Jurkat, Clone E6-1 (cell line): ENCODE results near the gene NDUFS8.

Experiments
- DNase-seq: peaks from one replicate; pipeline ENCODE4 v3.0.0-alpha.2; 2011; ENCODE audit warnings: low read depth, low spot score
- H3K4me3 ChIP-seq: 2 replicates; pipeline ENCODE4 v1.5.1; 2011; ENCODE audit warnings: mild to moderate bottlenecking, low read length, control low read depth, moderate library complexity

The NDUFS8 gene

DNA sequence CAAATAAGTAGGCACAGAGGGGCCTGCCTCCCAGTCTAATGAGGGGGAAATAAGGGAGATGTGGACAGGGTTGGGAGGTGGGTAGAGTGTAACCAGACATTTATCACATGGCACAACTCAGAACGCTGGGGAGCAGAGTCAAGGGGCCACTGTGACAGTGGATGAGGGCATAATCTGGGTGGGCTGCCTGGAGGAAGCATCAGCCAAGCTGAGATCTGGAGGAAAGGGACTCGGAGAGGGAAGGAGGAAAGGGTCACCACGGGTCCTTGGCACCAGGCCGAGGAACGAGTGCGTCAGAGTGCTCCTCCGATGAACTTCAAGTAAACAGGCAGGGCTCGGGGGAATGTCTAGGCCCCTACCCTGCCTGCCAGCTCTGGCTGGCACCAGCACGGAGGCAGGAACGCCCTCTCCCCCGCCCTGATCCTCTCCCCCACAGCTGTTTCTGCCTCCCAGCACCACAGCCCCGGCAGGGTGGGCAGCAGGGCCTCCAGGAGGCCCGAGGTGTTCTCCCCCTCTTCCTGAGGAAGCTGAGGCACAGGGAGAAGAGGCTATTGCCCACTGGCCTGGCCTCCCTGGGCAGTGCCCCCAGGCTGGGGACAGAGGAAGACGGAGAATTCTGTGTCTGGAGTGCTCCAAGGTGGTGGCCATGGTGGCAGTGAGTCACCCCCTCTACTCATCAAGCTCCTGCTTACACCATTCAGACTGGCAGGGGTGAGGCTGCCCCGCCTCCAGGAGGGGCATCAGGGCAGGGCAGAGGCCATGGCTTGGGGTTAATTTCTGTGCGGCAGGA lies 16.1 kb upstream of the NDUFS8 start:
- H3K4me3 ChIP-seq, result no peak overlapping the region
- DNase-seq, result no peak

DNA sequence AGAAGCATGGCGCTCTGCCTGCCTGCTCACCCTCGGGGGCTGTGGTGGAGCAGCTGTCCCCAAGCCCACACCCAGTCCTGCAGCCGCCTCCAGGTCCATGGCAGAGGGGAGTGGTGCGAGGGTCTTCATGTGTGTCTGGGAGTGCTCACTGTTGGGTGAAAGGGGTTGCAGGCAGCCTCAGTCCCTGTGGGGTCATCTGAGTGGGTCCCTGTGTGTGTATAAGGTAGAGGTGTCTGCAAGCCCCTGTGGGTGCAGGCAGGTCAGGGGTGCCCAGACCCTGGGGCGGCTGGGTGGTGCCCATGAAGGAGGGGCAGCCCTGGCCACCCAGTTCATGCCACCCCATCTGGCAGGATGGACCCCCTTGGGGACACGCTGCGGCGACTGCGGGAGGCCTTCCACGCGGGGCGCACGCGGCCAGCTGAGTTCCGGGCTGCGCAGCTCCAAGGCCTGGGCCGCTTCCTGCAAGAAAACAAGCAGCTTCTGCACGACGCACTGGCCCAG lies 15.5 kb upstream of the NDUFS8 start:
- no peak overlapping the region for H3K4me3 ChIP-seq
- no peak for DNase-seq

DNA sequence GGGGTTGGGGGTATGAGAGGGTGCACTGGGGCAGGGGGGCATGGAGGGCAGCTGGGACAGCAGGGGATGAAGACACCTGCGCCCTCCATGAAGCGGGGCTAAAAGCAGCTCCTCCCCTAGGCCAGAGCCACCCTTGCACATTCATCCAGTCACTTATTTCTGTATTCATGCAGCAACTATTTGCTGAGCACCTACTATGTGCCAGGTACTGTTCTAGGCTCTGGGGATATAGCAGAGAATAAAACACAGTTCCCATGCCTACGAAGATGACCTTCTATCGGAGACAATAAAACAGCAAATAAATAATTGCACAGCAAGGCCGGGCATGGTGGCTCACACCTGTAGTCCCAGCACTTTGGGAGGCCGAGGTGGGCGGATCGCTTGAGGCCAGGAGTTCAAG lies 15.0 kb upstream of the NDUFS8 start:
- DNase-seq, result no peak
- no peak overlapping the region for H3K4me3 ChIP-seq

DNA sequence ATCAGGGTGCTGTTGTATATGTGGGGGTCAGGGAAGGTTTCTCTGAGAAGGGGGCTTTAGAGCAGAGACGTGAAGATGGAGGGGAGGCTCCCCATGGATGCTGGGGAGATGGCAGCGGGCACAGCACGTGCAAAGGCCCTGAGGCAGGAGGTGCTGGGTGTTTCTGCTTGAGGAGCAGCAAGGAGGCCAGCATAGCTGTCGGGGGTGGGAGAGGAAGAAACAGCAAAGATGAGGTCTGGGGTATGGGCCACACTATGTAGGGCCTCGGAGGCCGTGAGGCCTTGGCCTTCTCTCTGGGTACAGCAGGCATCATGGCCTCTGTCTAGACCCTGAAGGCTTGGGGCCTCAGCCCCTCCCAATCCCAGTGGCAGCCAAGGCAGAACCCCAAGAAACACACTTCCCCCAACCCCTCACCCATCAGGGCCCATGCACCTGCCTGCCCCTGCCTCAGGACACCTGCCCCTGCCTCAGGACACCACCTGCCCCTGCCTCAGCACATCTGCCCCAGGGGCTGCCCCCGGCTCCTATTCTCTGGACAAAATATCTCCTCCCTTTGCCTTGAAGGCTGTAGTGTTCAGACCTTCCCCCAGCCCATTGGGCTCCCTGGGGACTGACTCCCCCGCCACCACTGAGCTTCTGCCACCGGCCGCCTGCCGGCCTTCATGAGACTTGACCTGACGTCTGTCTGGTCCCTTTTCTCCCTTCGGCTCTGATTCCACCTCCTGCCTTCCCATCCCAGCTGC lies 14.1 kb upstream of the NDUFS8 start:
- no peak overlapping the region for H3K4me3 ChIP-seq
- DNase-seq, result no peak

DNA sequence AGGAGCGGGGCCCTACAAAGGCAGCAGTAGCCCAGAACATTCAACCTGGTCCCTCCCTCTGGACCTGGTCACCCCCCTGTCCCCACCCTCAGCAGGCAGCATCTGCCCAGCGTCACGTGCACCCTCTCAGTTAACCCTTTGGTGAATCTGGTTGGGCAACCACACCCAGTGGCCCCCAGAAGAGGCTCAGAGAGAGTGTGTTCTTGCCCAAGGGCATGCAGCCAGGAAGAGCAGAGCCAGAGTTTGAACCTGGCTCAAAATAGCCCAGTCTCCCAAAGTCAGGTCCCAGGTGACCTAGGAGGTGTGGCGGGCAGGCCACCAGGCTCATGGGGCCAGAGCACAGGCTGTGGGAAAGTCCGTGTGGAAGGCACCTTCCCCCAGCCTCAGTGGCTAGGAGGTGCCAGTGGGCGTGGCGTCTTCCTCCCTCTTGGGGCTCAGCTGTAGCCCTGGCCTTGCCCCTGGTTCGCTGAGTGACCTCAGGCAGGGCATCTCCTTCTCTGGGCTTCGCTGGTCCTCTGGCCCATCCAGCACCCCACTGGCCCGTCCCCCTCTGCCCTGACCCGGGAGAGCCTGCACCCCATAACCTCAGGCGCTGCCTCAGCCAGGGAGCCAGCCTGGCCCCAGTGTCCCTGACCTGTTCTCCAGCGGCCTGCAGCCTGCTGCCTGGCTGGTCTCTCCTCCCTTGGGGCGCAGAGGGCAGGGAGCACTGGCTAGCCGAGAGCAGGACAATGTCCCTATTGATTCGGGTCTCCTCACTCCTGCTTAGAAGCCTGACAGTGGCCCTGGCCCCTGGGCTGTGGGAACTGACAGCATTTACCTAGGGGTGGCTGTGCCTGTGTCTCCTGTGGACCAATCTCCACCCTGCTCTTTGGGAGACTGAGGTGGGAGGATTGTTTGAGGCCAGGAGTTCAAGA lies 13.3 kb upstream of the NDUFS8 start:
- DNase-seq, result no peak
- no peak overlapping the region for H3K4me3 ChIP-seq

DNA sequence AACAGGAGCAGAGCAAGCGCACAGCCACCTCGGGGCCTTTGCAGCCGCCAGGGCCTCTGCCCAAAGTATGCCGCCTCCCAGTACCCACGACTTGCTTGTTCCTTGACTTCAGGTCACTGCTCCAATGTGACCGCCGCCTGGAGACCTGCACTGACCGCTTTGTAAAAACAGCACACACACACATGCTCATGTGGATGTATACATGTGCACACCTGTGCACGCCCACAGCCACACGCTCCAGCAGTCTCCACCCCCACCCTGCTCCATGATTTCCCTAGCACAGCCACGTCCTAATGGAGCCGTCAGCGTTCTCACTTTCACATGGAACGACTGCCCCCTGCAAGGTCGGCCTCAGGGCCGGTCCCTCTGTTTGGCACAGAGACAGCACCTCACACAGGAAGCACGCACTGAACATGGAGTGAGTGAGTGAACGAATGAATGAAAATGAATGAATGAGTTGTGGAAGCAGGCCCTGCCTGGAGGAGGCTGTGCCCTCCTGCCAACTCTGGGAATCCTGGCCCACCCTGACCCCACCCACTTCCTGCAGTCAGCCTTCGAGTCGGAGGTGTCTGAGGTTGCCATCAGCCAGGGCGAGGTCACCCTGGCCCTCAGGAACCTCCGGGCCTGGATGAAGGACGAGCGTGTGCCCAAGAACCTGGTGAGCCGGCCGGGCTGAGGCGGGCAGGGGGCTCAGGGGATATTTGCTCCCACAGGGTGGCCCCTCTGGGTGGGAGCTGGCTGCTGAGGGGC lies 12.3 kb upstream of the NDUFS8 start:
- DNase-seq, result no peak
- H3K4me3 ChIP-seq, result no peak overlapping the region

DNA sequence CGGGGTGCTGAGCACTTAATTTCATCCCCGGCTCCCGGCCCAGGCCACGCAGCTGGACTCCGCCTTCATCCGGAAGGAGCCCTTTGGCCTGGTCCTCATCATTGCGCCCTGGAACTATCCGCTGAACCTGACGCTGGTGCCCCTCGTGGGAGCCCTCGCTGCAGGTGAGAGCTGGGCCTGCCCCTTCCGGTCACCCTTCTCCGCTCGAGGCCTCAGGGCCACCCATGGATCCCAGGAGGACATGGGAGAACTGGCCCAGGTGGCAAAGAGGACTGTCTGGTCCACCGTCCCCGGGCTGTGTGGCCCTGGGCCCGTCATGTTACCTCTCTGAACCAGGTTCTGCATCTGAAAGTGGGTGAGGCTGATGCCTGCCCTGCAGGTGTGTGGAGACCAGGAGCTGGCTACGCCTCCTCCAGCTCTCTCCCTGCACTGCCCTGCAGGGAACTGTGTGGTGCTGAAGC lies 11.7 kb upstream of the NDUFS8 start:
- no peak overlapping the region for H3K4me3 ChIP-seq
- DNase-seq, result no peak

DNA sequence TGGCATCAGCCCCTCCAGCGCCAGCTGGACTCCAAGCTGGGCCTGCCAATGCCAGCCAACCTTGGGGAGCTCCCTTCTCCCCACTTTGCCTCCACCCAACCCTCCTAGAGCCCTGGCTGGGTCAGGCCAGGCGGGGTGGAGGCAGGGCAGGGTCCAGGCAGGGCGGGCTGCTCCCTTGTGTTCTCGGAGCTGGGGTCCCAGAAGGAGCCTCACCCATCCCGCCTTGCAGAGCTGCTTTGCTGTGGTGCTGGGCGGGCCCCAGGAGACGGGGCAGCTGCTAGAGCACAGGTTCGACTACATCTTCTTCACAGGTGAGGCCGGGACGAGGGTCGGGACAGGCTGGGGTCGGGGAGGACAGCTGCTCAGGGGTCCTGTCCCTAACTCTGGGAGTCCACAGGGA lies 11.0 kb upstream of the NDUFS8 start:
- no peak for DNase-seq
- no peak overlapping the region for H3K4me3 ChIP-seq

DNA sequence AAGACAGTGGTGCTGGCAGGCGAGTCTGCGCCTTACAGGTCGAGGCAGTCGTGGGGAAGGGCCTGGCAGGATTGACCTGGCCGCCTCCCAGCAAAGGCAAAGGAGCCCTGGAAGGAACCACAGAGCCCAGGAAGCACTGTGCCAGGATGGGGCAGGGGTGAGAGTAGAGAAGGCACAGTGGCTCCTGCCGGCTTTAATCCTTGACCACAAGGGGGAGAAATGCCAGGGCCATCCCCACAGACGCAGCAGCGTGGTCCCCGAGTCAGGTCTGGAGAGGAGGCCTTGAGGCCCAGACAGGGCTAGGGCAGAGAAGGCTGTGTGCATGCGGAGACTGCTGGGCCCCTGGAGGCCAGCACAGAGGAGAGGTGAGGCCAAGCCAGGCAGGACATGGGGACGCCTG lies 9.9 kb upstream of the NDUFS8 start:
- H3K4me3 ChIP-seq, result no peak overlapping the region
- no peak for DNase-seq

DNA sequence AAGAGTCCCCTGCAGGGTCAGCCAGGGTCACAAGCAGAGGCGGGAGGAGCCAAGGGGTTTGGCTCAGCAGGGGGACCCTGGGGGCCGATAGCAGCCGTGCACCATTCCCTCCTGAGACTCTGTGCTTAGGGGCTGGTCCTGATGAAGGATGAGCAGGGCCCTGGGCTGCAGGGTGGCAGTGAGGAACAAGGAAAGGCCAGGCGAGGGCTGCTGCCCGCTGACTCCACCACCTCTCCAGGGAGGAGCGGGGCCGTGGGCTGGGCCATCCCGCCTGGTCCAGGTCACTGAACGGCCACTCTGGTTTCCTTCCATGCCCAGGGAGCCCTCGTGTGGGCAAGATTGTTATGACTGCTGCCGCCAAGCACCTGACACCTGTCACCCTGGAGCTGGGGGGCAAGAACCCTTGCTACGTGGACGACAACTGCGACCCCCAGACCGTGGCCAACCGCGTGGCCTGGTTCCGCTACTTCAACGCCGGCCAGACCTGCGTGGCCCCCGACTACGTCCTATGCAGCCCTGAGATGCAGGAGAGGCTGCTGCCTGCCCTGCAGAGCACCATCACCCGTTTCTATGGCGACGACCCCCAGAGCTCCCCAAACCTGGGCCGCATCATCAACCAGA lies 9.2 kb upstream of the NDUFS8 start:
- no peak for DNase-seq
- no peak overlapping the region for H3K4me3 ChIP-seq

DNA sequence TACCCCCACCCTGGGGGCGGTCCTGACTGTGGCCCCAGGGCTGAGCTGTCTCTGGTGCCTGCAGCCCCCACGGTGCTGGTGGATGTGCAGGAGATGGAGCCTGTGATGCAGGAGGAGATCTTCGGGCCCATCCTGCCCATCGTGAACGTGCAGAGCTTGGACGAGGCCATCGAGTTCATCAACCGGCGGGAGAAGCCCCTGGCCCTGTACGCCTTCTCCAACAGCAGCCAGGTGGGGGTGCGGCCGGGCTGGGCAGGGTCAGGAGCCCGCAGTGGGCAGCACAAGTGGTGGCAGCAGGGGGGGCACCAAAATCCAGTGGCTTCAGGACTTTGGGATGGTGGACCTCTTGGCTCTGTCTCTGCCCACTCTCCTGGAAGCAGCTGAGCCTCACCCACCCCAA lies 8.0 kb upstream of the NDUFS8 start:
- no peak for DNase-seq
- H3K4me3 ChIP-seq, result no peak overlapping the region

DNA sequence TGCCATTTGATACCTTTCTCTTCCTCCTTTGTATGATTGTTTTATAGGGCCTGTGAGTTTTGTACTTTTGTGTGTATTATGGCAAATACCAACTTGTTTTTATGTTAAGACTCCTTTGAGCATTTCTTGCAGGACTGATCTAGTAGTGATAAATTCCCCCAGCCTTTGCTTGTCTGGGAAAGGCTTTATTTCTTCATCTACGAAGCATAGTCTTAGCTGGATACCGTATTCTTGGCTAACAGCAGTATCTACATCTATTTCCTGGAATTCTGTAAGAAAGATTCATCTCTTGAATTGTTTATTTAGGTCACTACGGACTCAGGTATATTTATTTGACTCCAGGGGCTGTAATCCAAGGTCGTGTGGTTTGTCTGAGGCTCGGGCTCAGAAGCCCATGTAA lies 6.0 kb upstream of the NDUFS8 start:
- H3K4me3 ChIP-seq, result no peak overlapping the region
- DNase-seq, result no peak

DNA sequence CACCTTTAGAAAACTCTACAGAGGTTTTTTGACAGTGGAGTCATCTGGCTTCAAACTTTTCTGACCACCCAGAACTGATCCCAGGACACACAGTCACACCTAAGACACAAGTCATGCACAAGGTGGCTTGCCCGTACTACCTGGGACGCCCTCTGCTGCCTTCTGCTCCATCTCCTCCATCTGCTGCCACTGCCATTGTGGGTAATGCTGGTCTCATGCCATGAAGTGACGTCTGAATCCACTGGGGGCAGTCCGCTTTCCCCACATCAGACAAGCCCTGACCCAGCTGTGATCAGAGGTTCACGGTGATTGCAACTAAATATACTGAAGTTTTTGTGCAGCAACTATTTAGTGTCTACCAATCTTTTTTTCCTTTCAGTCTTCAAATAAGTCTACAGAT lies 5.4 kb upstream of the NDUFS8 start:
- H3K4me3 ChIP-seq, result no peak overlapping the region
- peak; percentile 60 for DNase-seq

DNA sequence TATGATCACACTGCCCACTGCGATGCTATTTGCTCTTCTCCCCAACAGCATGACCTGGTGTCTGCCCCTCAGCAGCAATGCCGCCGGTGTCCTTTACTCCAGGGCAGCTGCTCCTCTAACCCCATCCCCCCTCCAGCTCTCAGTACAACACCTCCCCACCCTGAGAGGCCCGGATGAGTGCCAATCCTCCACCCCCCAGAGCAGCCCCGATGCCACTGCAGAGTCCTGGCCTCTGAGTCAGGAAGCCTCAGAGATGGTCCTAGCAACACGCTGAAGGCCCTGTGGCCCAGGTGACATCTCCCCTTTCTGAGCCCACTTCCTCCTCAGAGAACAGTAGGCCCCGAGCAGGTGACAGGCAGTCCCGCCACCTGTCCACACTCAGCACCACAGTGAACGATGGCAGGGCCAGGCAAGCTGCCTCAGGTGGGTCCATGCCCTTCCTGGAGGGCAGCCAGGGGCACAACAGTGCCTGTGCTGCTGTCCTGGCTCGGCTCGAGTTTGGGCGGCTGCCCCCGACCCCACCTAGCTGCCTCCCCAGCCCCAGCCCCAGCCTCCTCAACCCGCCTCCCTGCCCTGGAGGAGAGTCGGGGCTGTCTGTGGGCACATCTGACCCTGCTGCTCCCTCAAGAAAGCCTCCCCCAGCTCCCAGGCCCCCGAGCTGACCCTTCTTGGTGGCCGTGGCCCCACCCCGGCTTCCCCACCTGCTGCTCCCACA lies 3.9 kb upstream of the NDUFS8 start:
- no peak overlapping the region for H3K4me3 ChIP-seq
- DNase-seq, result no peak

DNA sequence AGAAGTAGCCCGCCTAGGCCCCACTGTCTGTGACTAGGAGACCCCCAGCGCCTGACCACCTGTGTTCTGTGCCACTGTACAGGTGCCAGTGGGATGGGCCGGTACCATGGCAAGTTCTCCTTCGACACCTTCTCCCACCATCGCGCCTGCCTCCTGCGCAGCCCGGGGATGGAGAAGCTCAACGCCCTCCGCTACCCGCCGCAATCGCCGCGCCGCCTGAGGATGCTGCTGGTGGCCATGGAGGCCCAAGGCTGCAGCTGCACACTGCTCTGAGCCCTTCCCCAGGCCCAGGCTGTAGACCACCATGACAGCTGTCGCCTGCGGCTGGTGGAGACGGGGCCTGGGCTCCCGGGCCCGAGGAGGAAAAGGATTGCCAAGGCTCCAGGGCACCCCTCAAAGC lies 2.8 kb upstream of the NDUFS8 start:
- H3K4me3 ChIP-seq, result no peak overlapping the region
- DNase-seq, result no peak

DNA sequence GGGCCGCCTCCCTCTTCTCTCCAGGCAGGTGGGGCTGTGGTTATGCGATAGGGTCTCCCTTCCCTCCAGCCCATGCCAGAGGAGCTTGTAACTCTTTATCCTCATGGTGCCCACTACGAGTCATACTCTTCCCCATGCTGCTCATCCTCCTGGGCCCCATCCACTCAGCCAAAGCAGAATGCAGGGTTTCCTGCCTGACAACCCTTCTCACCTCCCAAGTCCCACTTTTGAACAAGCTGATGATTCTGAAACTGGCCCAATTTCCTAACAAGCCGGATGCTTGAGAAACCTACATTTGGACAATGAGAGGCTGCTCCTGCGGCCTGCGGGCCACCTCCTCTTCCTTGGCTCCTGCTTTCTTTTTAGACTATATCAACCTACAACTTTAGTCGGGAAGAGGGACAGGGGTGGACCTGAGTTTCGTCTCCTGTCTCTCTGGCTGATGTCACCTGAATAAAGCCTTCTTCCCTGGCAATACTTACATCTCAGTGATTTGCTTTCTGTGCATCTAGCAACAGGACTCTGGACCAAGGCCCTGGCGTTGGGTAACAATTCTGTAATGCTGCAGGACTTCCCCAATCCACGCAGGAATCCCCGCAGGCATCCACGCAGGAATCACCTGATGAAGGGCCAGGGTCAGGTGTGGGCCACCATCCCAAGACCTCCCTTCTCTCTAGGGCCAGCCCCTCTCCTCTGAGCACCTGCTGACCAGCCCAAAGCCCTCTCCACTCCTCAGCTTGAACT lies 1.5 kb upstream of the NDUFS8 start:
- peak overlapping the region; percentile 96 for H3K4me3 ChIP-seq
- no peak for DNase-seq

DNA sequence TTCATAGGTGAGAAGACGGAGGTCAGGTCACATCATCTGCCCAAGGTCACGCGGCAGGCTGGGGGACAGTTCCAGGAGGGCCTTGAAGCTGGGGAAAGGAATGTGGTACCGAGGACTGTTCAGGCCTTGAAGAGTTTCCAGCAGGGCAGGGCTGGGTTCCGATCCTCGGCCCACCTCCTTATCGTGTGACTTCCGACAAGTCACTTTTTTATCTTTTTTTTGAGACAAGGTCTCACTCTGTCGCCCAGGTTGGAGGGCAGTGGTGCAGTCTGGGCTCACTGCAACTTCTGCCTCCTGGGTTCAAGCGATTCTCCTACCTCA lies 623 bp downstream of the NDUFS8 start:
- no peak for DNase-seq
- peak overlapping the region; percentile 96 for H3K4me3 ChIP-seq
